Measurements from ENCODE around the gene OVCA2.
A peak's percentile ranks its signal among the peaks of the same experiment; 100 is the strongest.
"Not testable (repeated sequence)": the region's sequence is repeated elsewhere in the genome, so short reads cannot be mapped to it uniquely, and the experiment has no call there.

The OVCA2 gene

GRCh38 chr17:2041561-2042389, at the start of gene OVCA2:
OVCA2 (plus strand) TSS chr17:2042022; CDS start chr17:2042048, 26 bp downstream.
- peak; percentile 90 for DNase-seq (ENCODE audit: low spot score)

GRCh38 chr17:1992541-1992940, 49.3 kb upstream of the OVCA2 start:
- DNase-seq (ENCODE audit: low spot score): no peak

DNA sequence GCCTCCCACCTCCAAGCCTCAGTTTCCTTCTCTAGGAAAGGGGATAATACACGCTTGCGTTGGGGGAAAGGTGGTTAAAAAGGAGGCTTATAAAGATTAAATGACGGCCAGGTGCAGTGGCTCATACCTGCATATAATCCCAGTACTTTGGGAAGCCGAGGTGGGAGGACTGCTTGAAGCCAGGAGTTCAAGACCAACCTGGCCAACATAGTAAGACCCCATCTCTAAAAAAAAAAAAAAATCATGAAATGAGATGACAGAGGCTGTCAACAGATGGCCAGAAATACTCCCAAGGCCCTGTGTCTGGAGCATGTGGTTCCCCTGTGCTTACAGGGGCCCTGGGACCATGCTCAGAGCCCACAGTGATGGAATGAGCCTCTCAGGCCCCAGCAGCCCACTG, 47.1 kb upstream of the OVCA2 start:
- DNase-seq (ENCODE audit: low spot score): no peak

DNA sequence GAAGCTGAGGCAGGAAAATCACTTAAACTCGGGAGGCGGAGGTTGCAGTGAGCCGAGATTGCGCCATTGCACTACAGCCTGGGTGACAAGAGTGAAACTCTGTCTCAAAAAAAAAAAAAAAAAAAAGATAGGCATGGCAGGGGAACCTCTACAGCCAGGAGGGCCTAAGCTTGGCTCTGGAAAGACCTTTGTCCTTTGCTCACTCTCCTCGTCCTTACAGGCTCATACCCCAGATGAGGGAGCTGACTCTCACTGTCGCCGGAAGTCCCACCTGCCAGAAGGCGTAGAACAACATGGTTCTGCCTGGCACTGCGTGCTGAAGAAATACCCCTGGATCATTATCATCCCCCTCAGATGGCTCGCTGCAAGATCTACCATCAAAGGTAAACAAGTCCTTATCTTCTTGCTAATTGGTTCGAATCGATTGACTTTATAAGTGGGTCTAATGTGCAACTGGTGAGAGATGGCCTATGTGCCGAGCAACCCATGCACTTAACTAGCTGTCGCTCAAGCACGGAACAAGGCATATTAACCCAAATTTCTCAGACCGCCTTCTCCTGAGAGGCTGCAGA, 46.4 kb upstream of the OVCA2 start:
- no peak for DNase-seq (ENCODE audit: low spot score)

DNA sequence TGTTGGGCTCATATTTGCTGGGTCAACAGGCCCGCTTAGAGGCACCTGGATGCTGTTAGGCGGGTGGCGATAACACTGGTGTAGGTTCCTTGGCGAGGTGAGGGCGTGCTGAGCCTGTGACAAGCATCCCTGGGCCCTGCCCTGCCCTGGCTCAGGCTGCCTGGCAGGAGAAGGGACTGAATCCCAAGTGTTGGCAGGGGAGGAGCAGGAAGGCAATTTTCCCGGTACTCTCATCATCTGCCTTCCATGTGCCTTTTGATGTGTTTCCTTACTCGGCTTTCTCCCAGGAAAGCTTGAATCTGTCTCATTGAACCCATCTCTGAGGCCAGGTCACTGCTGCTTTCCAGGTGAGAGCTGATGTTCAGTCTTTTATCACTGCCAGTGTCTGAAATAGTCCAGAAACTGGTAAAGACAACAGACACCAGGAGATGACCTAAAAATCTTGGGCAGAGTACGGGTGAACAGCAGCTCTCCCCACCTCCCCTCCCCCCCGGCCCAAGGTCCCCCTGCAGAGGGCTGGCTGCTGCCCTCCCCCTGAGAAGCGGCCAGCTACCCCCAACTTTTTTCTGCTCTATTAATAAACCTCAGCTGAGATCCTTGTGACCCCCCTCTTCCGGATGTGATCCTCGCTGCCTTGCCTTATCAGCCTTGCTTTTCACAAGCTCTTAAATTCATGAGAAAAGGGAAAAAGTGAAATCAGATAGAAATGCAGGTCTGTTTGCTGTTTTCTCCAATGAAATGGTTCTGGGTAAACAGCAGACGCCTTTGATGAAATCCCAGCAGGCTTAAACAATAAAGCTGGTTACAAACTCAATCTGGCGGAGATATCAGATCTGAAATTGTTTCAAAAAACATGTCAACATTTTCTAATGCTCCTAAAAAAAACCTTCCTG, 45.7 kb upstream of the OVCA2 start:
- no peak for DNase-seq (ENCODE audit: low spot score)

DNA sequence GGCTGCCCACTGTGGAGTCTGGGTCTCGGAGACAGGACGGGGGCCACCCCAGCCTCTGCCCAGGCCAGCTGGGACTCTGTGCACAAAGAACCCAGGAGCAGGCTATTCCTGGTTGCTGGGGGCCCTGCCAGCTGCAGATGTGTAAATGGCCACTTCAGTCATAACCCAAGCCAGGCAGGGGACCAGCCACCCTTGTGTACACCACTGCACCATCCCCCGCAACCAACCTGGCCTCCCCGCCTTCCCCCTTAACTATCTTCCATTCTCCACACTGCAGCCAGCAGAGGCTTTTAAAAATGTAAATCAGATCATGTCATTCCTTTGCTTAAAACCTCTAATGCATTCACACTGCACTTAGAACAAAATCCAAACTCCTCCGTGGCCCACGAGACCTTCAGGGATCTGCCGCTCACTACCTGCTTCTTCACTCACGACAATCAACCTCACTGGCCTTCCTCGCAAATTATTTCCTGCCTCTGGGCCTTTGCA, 45.0 kb upstream of the OVCA2 start:
- no peak for DNase-seq (ENCODE audit: low spot score)

GRCh38 chr17:1997289-1997926, 44.4 kb upstream of the OVCA2 start:
- DNase-seq (ENCODE audit: low spot score): no peak

GRCh38 chr17:1997927-1998742, 43.7 kb upstream of the OVCA2 start:
- DNase-seq (ENCODE audit: low spot score): no peak

DNA sequence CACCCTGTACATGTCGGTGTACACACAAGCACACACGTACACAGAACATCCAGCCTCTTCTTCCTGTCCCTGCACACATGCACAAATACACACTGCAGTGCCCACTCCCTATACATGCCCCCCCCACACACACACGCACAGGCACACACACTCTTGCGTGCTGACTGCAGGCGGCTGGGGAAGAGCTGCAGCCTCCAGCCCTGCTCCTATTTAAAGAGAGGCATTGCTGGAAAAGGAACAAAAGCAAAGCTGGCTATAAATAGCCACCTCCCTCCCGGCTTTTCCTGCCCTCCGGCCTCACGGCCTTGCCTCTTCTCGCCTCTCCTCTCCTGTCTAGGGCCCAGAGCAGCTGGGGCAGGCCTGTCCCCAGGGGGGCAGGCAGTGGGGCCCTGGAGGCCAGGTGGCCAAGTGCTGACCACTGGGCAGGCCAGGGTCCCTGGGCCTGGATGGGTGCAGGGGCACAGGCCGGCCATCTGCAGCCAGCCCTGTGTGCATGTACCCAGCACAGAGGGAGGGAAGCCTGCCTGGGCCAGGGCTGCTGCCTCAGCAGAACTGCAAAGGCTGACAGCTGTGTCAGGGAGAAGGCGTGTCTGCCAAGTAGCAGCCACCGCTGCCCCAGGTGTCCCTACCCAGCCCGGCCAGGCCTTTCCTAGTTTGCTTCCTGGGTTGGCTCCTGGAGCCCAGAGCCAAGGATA, 42.1 kb upstream of the OVCA2 start:
- DNase-seq (ENCODE audit: low spot score): peak; percentile 55

DNA sequence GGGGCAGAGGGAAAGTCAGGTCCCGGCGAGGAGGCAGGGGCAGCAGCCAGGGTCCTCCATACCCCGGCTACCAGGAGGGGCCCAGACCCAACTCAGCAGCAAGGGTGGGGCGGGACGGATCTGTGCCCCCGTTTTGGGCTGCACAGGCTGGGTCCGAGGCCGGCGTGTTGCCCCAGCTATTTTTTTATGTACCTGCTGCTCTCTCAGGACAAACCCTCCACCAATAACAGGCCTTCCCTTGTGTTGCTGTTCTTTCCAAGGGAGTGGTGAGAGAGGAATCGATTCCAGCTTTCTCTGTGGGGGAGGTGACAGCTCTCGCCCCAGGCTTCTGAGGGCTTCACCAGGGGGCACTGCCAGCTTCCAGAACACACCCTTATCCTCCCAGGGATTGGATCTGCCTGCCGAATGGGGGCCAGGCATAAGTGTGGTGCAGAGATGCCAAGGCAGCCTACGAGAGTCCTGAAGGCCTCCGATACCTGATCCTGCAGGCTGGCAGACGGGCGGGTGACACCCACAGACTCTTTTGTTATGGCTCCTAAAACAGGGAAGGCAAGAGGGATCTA, 39.0 kb upstream of the OVCA2 start:
- DNase-seq (ENCODE audit: low spot score): no peak

DNA sequence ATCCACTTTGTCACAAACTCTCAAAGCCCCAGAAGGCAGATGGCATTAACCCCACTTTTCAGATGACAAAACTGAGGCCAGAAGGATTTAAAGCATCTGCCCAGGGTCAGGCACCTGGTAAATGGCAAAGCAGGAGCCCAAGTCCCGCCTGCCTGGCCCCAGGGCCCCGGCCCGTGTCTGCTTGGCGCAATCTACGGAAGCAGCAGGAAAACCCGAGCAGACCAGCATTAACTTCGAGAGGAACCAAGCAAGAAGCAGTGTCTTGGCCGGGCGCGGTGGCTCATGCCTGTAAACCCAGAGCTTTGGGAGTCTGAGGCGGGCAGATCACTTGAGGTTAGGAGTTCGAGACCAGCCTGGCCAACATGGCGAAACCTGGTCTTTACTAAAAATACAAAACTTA, 38.3 kb upstream of the OVCA2 start:
- DNase-seq (ENCODE audit: low spot score): no peak

DNA sequence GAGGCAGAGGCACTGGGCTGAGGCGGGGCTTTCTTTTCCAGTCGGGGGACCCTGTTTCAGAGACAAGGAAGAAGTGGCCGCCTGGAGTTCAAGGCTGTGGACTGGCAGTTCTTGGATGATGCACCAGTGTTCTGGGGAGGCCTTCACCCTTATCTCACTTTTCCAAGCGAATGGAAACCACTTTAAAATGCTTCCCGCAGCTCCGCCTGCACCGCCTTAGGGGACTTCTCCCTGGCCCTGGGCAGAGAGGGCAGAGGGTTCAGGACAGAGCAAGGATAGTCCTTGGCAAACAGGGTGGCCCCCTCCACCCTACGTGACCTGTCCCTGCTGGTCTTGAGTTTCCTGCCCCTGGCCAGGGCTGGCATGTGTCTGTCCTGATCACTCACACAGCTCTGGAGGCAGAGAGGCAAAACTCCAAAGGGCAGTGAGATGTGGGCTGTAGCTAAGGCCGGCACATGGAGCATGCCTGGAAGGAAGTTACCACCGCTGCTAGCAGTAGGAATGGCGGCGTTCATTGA, 37.3 kb upstream of the OVCA2 start:
- DNase-seq (ENCODE audit: low spot score): no peak

DNA sequence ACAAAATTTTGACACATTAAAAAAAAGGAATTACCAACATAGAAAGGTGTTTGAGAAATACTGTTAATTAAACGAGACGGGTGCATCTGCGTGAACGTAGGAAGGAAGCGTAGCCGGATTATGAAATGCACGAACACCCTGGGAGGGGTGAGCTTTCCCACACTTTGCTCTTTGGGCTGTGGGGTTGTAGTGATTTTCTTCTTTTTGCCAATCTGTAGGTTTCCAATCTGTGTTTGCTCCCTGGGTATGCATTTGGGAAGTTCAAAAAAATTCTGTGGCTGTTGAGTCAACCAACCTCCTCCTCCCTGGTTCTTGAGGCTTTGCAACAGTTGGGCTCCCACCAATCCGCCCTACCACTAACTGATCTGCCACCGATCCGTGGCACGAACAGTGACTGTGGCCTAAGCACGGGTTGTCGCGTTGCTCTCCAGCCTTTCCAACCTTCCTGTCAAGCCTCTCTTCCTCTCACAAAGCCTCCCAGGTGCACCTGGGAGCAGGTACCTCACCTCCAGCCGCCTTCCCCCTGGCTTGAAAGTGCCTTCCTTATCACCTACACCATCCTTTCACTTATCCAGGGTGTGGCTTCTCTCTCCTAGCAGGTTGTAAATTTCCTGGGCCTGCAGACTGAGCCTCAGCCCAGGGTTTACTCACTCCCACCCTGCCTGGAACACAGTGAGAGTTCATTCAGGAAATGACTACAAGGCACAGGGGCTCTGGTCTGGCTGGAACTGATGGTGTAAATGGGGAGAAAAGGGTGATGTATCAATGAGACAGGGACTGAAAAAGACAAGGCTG, 33.3 kb upstream of the OVCA2 start:
- DNase-seq (ENCODE audit: low spot score): no peak

DNA sequence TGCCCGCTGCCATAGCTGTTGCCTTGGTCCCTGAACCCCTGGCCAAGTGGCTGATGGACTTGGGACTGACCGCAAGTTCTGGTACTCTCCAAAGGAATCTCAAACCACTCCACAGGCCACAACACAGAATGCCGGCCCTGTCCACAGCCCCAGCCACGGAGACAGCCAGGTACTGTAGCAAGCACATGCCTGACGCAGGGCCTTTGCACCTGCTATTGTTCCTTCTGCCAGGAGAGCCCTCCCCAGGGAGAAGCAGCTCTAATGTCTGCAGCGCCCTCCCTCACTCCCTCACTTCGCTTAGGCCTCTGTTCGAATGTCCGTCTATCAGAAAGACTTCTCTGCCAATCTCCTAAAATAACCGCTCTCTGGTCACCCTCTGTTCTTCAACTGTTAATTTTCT, 32.1 kb upstream of the OVCA2 start:
- no peak for DNase-seq (ENCODE audit: low spot score)

GRCh38 chr17:2011411-2012371, 30.1 kb upstream of the OVCA2 start:
- DNase-seq (ENCODE audit: low spot score): no peak

- DNase-seq (ENCODE audit: low spot score): no peak
Observed at GRCh38 chr17:2012499-2012898, 29.3 kb upstream of the OVCA2 start.

- DNase-seq (ENCODE audit: low spot score): not testable (repeated sequence)
Observed at GRCh38 chr17:2013220-2013993, 28.4 kb upstream of the OVCA2 start.

Data from pons (tissue), 1 donor.